22Rv1 (cell line): ENCODE results near the gene ZEB2.

Source experiments
- CTCF ChIP-seq: fragments of 450-650 bp; IDR thresholded peaks from 2 replicates; pipeline ENCODE4 v1.5.1; 2017; ENCODE audit warnings: mild to moderate bottlenecking
- ZFX ChIP-seq: fragments of 450-650 bp; IDR thresholded peaks from 2 replicates; pipeline ENCODE4 v1.6.1; 2017; ENCODE audit warnings: antibody characterized with exemption, borderline replicate concordance

- TF ChIP-seq CTCF (no peak), ZFX (no peak)
Measured at GRCh38 chr2:144446136-144446535, 73.8 kb downstream of the ZEB2 start.
